Activated CD8-positive, alpha-beta memory T cell treated with anti-CD3 and anti-CD28 coated beads for 48 hours (primary cell): ENCODE data around the gene COPB1.

ENCODE experiments used
- DNase-seq, 3 experiments: peaks; one replicate each; pipeline ENCODE4 v3.0.0-alpha.2; 2020; ENCODE audit warnings: low read depth in 2 of 3, low spot score in 2 of 3

COPB1 gene

GRCh38 chr11:14518820-14519219 lies 19.2 kb upstream of the COPB1 start:
- DNase-seq = no peak

- DNase-seq = no peak
Observed at GRCh38 chr11:14513800-14514199, 14.2 kb upstream of the COPB1 start.

- no peak for DNase-seq
Observed at GRCh38 chr11:14506532-14506931, 6.9 kb upstream of the COPB1 start.

- no peak for DNase-seq
Observed at GRCh38 chr11:14503023-14503422, 3.4 kb upstream of the COPB1 start.

- DNase-seq = no peak
Observed at GRCh38 chr11:14502039-14502438, 2.4 kb upstream of the COPB1 start.

GRCh38 chr11:14500181-14500651 lies 605 bp upstream of the COPB1 start:
- DNase-seq = peak in 1 of 3 experiments; percentile 8

GRCh38 chr11:14499178-14499559 lies 442 bp downstream of the COPB1 start:
- DNase-seq = no peak

GRCh38 chr11:14480716-14481115 lies 18.9 kb downstream of the COPB1 start:
- no peak for DNase-seq

GRCh38 chr11:14471127-14471526 lies 28.5 kb downstream of the COPB1 start:
- DNase-seq = no peak

GRCh38 chr11:14463623-14464022 lies 36.0 kb downstream of the COPB1 start:
- DNase-seq = no peak

GRCh38 chr11:14460147-14460546 lies 39.5 kb downstream of the COPB1 start:
- no peak for DNase-seq

- no peak for DNase-seq
Observed at GRCh38 chr11:14458377-14458776, 41.2 kb downstream of the COPB1 start.

- DNase-seq = no peak
Observed at GRCh38 chr11:14455648-14456430, 43.8 kb downstream of the COPB1 start.

- no peak for DNase-seq
Observed at GRCh38 chr11:14454861-14455632, 44.6 kb downstream of the COPB1 start.

- no peak for DNase-seq
Observed at GRCh38 chr11:14451825-14452224, 47.8 kb downstream of the COPB1 start.

- no peak for DNase-seq
Observed at GRCh38 chr11:14449302-14449714, 50.3 kb downstream of the COPB1 start.

- no peak for DNase-seq
Observed at GRCh38 chr11:14448240-14448639, 51.4 kb downstream of the COPB1 start.

- DNase-seq = no peak
Observed at GRCh38 chr11:14446701-14447169, 52.9 kb downstream of the COPB1 start.

GRCh38 chr11:14445542-14446530 lies 53.8 kb downstream of the COPB1 start:
- DNase-seq = no peak

GRCh38 chr11:14444441-14445189 lies 55.0 kb downstream of the COPB1 start:
- DNase-seq = no peak
